HEK293 (cell line): ENCODE measurements around the gene MRPL55.

ENCODE experiments used
- CTCF ChIA-PET: fragments of 350-600 bp; formaldehyde crosslinking; extraction: SDS; loops from one replicate; lab custom pipeline; 2021; ENCODE audit warnings: antibody characterized with exemption; lab: Yijun Ruan, JAX
- POLR2A ChIA-PET: fragments of 300-600 bp; formaldehyde crosslinking; extraction: SDS; loops from one replicate; lab custom pipeline; 2020; ENCODE audit warnings: antibody characterized with exemption, inconsistent platforms; lab: Yijun Ruan, JAX
- H3K27ac ChIP-seq: fragments of 200-500 bp; sonication (Bioruptor generic); 2 replicates; pipeline ENCODE4 v1.5.1; 2014; ENCODE audit warnings: low read depth, low read length, control low read depth, inconsistent platforms; ENCODE audit errors: extremely low read depth
- H3K36me3 ChIP-seq, 2 experiments: fragments of 200-500 bp in 1 of 2; sonication (Bioruptor generic) in 1 of 2; 1 replicate in 1 of 2; 2 replicates in 1 of 2; pipeline ENCODE4 v1.5.1; 2014 to 2017; ENCODE audit warnings: inconsistent platforms in 2 of 2, low read length in 2 of 2; ENCODE audit not compliant: control insufficient read depth in 2 of 2, insufficient read depth in 1 of 2
- H3K4me1 ChIP-seq: fragments of 200-500 bp; sonication (Bioruptor generic); 2 replicates; pipeline ENCODE4 v1.5.1; 2014; ENCODE audit warnings: mild to moderate bottlenecking, low read length, inconsistent platforms; ENCODE audit not compliant: control insufficient read depth, insufficient read depth
- H3K4me3 ChIP-seq: 2 replicates; pipeline ENCODE4 v1.5.1; 2011; ENCODE audit warnings: low read depth, mild to moderate bottlenecking, control low read depth, low read length, moderate library complexity
- H3K9me3 ChIP-seq: fragments of 200-500 bp; sonication (Bioruptor generic); 2 replicates; pipeline ENCODE4 v1.5.1; 2014; ENCODE audit warnings: low read depth, low read length, inconsistent platforms; ENCODE audit not compliant: control insufficient read depth, insufficient read depth
- GLI4 ChIP-seq: fragments of 450-650 bp; formaldehyde crosslinking; IDR thresholded peaks from 2 replicates; pipeline ENCODE4 v1.5.1; 2016; ENCODE audit warnings: missing biosample characterization, missing genetic modification characterization
- HOXC10 ChIP-seq: sonication (generic); formaldehyde crosslinking; IDR thresholded peaks from 2 replicates; pipeline ENCODE4 v1.8.1; 2023; ENCODE audit warnings: mild to moderate bottlenecking, missing genetic modification reagents
- REPIN1 ChIP-seq: fragments of 450-650 bp; formaldehyde crosslinking; IDR thresholded peaks from 2 replicates; pipeline ENCODE4 v1.5.1; 2017; ENCODE audit warnings: missing biosample characterization, missing genetic modification characterization, low read depth
- ZFP69B ChIP-seq: fragments of 450-650 bp; formaldehyde crosslinking; IDR thresholded peaks from 2 replicates; pipeline ENCODE4 v1.5.1; 2016; ENCODE audit warnings: missing biosample characterization, missing genetic modification characterization
- ZNF16 ChIP-seq: fragments of 450-650 bp; formaldehyde crosslinking; IDR thresholded peaks from 2 replicates; pipeline ENCODE4 v1.5.1; 2016; ENCODE audit warnings: low read depth, missing biosample characterization, missing genetic modification characterization
- ZNF175 ChIP-seq: fragments of 450-650 bp; formaldehyde crosslinking; IDR thresholded peaks from 2 replicates; pipeline ENCODE4 v1.5.1; 2016; ENCODE audit warnings: missing biosample characterization, missing genetic modification characterization
- ZNF221 ChIP-seq: fragments of 450-650 bp; formaldehyde crosslinking; IDR thresholded peaks from 2 replicates; pipeline ENCODE4 v1.5.1; 2017; ENCODE audit warnings: missing biosample characterization, missing genetic modification characterization, borderline replicate concordance
- ZNF248 ChIP-seq: fragments of 450-650 bp; formaldehyde crosslinking; IDR thresholded peaks from 2 replicates; pipeline ENCODE4 v1.5.1; 2017; ENCODE audit warnings: missing biosample characterization, missing genetic modification characterization
- ZNF354C ChIP-seq: fragments of 450-650 bp; formaldehyde crosslinking; IDR thresholded peaks from 2 replicates; pipeline ENCODE4 v1.5.1; 2016; ENCODE audit warnings: missing biosample characterization, missing genetic modification characterization, low read depth, borderline replicate concordance
- ZNF37A ChIP-seq: fragments of 450-650 bp; IDR thresholded peaks from 2 replicates; pipeline ENCODE4 v1.5.1; 2018; ENCODE audit warnings: missing biosample characterization, missing genetic modification characterization
- ZNF514 ChIP-seq: fragments of 450-650 bp; formaldehyde crosslinking; IDR thresholded peaks from 2 replicates; pipeline ENCODE4 v1.5.1; 2016; ENCODE audit warnings: missing biosample characterization, missing genetic modification characterization
- ZNF555 ChIP-seq: fragments of 450-650 bp; formaldehyde crosslinking; conservative IDR thresholded peaks from 2 replicates; pipeline ENCODE4 v1.5.1; 2017; ENCODE audit warnings: missing biosample characterization, mild to moderate bottlenecking, missing genetic modification characterization, inconsistent platforms
- ZNF560 ChIP-seq: fragments of 450-650 bp; formaldehyde crosslinking; IDR thresholded peaks from 2 replicates; pipeline ENCODE4 v1.5.1; 2017; ENCODE audit warnings: missing biosample characterization, missing genetic modification characterization, borderline replicate concordance
- ZNF624 ChIP-seq: fragments of 450-650 bp; formaldehyde crosslinking; IDR thresholded peaks from 2 replicates; pipeline ENCODE4 v1.5.1; 2017; ENCODE audit warnings: missing biosample characterization, missing genetic modification characterization
- ZNF768 ChIP-seq: fragments of 450-650 bp; formaldehyde crosslinking; IDR thresholded peaks from 2 replicates; pipeline ENCODE4 v1.5.1; 2018; ENCODE audit warnings: missing biosample characterization, mild to moderate bottlenecking, missing genetic modification characterization
- ZNF791 ChIP-seq: fragments of 450-650 bp; formaldehyde crosslinking; IDR thresholded peaks from 2 replicates; pipeline ENCODE4 v1.5.1; 2016; ENCODE audit warnings: missing biosample characterization, missing genetic modification characterization
- ZNF830 ChIP-seq: fragments of 450-650 bp; IDR thresholded peaks from 2 replicates; pipeline ENCODE4 v1.5.0; 2018; ENCODE audit warnings: missing biosample characterization, missing genetic modification characterization, low read depth, mild to moderate bottlenecking, moderate library complexity
- ZNF837 ChIP-seq: fragments of 450-650 bp; formaldehyde crosslinking; IDR thresholded peaks from 2 replicates; pipeline ENCODE4 v1.5.1; 2016; ENCODE audit warnings: missing biosample characterization, missing genetic modification characterization
- ZNF843 ChIP-seq: fragments of 450-650 bp; formaldehyde crosslinking; IDR thresholded peaks from 2 replicates; pipeline ENCODE4 v1.5.1; 2016; ENCODE audit warnings: missing biosample characterization, missing genetic modification characterization
- ZSCAN30 ChIP-seq: fragments of 450-650 bp; IDR thresholded peaks from 2 replicates; pipeline ENCODE4 v1.5.1; 2018; ENCODE audit warnings: missing biosample characterization, mild to moderate bottlenecking, missing genetic modification characterization, moderate library complexity
- TF ChIP-seq, protein P1 (sequence below): fragments of 450-650 bp; IDR thresholded peaks from 2 replicates; pipeline ENCODE4 v1.5.1; 2018; ENCODE audit warnings: missing biosample characterization, missing genetic modification characterization
- TF ChIP-seq, protein P2 (sequence below): fragments of 450-650 bp; formaldehyde crosslinking; IDR thresholded peaks from 2 replicates; pipeline ENCODE4 v1.5.1; 2016; ENCODE audit warnings: missing biosample characterization, missing genetic modification characterization, borderline replicate concordance
- TF ChIP-seq, protein P3 (sequence below): fragments of 450-650 bp; formaldehyde crosslinking; IDR thresholded peaks from 2 replicates; pipeline ENCODE4 v1.5.1; 2016; ENCODE audit warnings: missing biosample characterization, missing genetic modification characterization
- TF ChIP-seq, protein P4 (sequence below): fragments of 450-650 bp; formaldehyde crosslinking; IDR thresholded peaks from 2 replicates; pipeline ENCODE4 v1.5.1; 2016; ENCODE audit warnings: missing biosample characterization, missing genetic modification characterization
- TF ChIP-seq, protein P5 (sequence below): fragments of 450-650 bp; formaldehyde crosslinking; IDR thresholded peaks from 2 replicates; pipeline ENCODE4 v1.5.1; 2017; ENCODE audit warnings: missing biosample characterization, mild to moderate bottlenecking, missing genetic modification characterization, moderate library complexity

Gene MRPL55

DNA sequence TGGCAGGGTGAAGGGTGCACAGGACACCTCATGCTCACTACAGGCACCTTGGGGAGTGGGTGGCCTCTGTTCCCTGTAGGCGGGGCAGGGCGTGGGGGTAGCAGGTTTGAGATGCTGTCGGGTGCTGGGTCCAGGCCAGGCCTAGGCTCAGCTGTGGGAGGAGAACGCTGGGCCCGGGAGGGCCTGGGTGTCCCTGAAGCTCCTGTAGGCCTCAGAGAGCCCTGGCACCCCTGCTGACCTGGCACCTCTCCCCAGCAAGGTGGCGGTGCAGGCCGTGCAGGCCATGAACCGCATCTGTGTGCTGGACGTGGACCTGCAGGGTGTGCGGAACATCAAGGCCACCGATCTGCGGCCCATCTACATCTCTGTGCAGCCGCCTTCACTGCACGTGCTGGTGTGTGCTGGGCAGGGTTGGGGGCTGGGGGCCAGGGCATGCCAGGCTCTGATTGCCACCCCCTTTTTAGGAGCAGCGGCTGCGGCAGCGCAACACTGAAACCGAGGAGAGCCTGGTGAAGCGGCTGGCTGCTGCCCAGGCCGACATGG is 38.1 kb upstream of the MRPL55 start (continued):
- TF ChIP-seq, protein P1, sequence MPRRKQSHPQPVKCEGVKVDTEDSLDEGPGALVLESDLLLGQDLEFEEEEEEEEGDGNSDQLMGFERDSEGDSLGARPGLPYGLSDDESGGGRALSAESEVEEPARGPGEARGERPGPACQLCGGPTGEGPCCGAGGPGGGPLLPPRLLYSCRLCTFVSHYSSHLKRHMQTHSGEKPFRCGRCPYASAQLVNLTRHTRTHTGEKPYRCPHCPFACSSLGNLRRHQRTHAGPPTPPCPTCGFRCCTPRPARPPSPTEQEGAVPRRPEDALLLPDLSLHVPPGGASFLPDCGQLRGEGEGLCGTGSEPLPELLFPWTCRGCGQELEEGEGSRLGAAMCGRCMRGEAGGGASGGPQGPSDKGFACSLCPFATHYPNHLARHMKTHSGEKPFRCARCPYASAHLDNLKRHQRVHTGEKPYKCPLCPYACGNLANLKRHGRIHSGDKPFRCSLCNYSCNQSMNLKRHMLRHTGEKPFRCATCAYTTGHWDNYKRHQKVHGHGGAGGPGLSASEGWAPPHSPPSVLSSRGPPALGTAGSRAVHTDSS (tag by site-specific recombination), result no peak
- TF ChIP-seq ZNF624 (tag by site-specific recombination) (no peak), ZSCAN30 (tag by site-specific recombination) (no peak), ZNF221 (tag by site-specific recombination) (no peak), ZNF791 (no peak), ZNF175 (tag by site-specific recombination) (no peak), GLI4 (tag by site-specific recombination) (no peak), REPIN1 (tag by site-specific recombination) (no peak)
- TF ChIP-seq, all 188 proteins: peak for 5

DNA sequence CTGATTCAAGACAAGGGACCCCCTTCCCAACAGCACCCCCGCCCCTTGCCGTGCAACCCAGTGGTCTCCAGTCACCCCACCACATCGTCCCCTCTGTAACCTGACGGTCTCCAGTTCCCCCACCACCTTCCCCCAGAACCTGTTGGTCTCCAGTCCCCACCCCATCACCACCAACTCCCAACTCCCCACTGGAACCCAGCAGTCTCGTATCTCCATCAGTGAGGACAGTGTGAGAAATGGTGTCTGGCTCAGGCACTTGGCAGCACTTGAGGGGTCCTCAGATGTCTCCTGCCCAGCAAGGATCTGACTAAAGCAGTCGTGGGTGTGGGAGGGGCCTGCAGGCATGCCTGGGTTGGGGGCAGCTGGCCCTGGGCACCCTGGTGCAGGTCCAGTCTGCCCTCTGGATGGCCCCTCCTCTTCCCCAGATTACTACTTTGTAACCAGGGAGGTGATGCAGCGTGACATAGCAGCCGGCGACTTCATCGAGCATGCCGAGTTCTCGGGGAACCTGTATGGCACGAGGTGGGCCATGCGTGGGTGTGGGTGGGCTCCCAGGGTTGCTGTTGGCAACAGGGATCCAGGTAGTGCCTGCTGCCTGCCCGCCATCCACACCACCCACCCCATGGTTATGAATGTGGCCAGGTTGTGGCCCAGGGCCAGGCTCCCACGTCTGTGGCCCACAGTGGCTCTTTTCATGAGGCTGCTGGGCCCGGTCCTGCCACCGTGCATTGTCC is 37.5 kb upstream of the MRPL55 start:
- no peak overlapping the region for H3K4me3 ChIP-seq
- no peaks in the 10 kb centered on the region for H3K9me3 ChIP-seq
- ChIA-PET POLR2A (no interaction called here), CTCF (no interaction called here)
- no peak overlapping the region for H3K27ac ChIP-seq
- H3K4me1 ChIP-seq, result peaks cover 5% of the 10 kb centered on the region; the same call in 1 of the 2 replicates
- H3K36me3 ChIP-seq, result peaks cover 0 to 51% of the 10 kb centered on the region in 2 experiments; a peak in 1 of 3 replicates
- TF ChIP-seq ZFP69B (no peak), HOXC10 (CRISPR knock-in tag) (no peak), ZNF837 (no peak), ZNF16 (no peak), ZNF354C (tag by site-specific recombination) (no peak), ZNF843 (tag by site-specific recombination) (no peak), ZNF768 (tag by site-specific recombination) (no peak), ZNF248 (tag by site-specific recombination) (no peak), ZNF560 (tag by site-specific recombination) (no peak), ZNF37A (no peak), ZNF830 (tag by site-specific recombination) (no peak), ZNF555 (tag by site-specific recombination) (no peak), ZNF221 (tag by site-specific recombination) (no peak), ZNF514 (tag by site-specific recombination) (no peak)
- TF ChIP-seq, protein P2, sequence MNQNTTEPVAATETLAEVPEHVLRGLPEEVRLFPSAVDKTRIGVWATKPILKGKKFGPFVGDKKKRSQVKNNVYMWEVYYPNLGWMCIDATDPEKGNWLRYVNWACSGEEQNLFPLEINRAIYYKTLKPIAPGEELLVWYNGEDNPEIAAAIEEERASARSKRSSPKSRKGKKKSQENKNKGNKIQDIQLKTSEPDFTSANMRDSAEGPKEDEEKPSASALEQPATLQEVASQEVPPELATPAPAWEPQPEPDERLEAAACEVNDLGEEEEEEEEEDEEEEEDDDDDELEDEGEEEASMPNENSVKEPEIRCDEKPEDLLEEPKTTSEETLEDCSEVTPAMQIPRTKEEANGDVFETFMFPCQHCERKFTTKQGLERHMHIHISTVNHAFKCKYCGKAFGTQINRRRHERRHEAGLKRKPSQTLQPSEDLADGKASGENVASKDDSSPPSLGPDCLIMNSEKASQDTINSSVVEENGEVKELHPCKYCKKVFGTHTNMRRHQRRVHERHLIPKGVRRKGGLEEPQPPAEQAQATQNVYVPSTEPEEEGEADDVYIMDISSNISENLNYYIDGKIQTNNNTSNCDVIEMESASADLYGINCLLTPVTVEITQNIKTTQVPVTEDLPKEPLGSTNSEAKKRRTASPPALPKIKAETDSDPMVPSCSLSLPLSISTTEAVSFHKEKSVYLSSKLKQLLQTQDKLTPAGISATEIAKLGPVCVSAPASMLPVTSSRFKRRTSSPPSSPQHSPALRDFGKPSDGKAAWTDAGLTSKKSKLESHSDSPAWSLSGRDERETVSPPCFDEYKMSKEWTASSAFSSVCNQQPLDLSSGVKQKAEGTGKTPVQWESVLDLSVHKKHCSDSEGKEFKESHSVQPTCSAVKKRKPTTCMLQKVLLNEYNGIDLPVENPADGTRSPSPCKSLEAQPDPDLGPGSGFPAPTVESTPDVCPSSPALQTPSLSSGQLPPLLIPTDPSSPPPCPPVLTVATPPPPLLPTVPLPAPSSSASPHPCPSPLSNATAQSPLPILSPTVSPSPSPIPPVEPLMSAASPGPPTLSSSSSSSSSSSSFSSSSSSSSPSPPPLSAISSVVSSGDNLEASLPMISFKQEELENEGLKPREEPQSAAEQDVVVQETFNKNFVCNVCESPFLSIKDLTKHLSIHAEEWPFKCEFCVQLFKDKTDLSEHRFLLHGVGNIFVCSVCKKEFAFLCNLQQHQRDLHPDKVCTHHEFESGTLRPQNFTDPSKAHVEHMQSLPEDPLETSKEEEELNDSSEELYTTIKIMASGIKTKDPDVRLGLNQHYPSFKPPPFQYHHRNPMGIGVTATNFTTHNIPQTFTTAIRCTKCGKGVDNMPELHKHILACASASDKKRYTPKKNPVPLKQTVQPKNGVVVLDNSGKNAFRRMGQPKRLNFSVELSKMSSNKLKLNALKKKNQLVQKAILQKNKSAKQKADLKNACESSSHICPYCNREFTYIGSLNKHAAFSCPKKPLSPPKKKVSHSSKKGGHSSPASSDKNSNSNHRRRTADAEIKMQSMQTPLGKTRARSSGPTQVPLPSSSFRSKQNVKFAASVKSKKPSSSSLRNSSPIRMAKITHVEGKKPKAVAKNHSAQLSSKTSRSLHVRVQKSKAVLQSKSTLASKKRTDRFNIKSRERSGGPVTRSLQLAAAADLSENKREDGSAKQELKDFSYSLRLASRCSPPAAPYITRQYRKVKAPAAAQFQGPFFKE (tag by site-specific recombination), result no peak
- TF ChIP-seq, protein P3, sequence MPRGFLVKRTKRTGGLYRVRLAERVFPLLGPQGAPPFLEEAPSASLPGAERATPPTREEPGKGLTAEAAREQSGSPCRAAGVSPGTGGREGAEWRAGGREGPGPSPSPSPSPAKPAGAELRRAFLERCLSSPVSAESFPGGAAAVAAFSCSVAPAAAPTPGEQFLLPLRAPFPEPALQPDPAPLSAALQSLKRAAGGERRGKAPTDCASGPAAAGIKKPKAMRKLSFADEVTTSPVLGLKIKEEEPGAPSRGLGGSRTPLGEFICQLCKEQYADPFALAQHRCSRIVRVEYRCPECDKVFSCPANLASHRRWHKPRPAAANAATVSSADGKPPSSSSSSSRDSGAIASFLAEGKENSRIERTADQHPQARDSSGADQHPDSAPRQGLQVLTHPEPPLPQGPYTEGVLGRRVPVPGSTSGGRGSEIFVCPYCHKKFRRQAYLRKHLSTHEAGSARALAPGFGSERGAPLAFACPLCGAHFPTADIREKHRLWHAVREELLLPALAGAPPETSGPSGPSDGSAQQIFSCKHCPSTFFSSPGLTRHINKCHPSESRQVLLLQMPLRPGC (tag by site-specific recombination), result no peak
- TF ChIP-seq, protein P4, sequence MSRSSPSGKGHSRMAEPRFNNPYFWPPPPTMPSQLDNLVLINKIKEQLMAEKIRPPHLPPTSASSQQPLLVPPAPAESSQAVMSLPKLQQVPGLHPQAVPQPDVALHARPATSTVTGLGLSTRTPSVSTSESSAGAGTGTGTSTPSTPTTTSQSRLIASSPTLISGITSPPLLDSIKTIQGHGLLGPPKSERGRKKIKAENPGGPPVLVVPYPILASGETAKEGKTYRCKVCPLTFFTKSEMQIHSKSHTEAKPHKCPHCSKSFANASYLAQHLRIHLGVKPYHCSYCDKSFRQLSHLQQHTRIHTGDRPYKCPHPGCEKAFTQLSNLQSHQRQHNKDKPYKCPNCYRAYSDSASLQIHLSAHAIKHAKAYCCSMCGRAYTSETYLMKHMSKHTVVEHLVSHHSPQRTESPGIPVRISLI (tag by site-specific recombination), result no peak
- TF ChIP-seq, protein P5, sequence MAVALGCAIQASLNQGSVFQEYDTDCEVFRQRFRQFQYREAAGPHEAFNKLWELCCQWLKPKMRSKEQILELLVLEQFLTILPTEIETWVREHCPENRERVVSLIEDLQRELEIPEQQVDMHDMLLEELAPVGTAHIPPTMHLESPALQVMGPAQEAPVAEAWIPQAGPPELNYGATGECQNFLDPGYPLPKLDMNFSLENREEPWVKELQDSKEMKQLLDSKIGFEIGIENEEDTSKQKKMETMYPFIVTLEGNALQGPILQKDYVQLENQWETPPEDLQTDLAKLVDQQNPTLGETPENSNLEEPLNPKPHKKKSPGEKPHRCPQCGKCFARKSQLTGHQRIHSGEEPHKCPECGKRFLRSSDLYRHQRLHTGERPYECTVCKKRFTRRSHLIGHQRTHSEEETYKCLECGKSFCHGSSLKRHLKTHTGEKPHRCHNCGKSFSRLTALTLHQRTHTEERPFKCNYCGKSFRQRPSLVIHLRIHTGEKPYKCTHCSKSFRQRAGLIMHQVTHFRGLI, result no peak
